SH-SY5Y (cell line): ENCODE results near the gene PAMR1.

ENCODE experiments used
- GATA2 ChIP-seq: IDR thresholded peaks from 2 replicates; pipeline ENCODE4 v1.6.1; 2011; ENCODE audit warnings: mild to moderate bottlenecking, low read depth, low read length
- GATA3 ChIP-seq: IDR thresholded peaks from 2 replicates; pipeline ENCODE4 v1.6.1; 2011; ENCODE audit warnings: low read depth, mild to moderate bottlenecking, low read length, moderate library complexity

DNA sequence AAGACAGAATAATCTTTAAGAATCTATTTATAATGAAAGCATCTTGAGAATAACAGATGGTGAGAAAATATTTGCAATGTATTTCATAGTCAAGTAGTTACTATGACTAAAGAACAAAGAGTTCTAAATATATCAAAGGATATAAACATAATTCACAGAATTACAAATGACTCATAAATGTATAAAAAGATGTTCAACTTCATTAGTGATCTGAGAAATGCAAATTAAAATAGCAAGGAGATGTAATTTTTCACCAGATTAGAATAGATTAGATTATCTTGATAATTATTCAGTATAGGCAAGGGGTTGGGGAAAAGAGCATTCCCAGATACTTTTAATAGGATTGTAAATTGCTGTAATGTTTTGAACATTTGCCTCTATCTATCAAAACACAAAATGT, 30.1 kb upstream of the PAMR1 start:
- no peak for TF ChIP-seq GATA2
- no peak for TF ChIP-seq GATA3
